NT2/D1 (cell line): Measurements from ENCODE around the gene USP3.

ENCODE experiments used
- SUZ12 ChIP-seq: IDR thresholded peaks from 2 replicates; pipeline ENCODE4 v1.6.1; 2011; ENCODE audit not compliant: insufficient read length, insufficient read depth; ENCODE audit errors: extremely low read depth
- YY1 ChIP-seq: IDR thresholded peaks from 2 replicates; pipeline ENCODE4 v1.6.1; 2011; ENCODE audit not compliant: insufficient read length, insufficient read depth
- ZNF274 ChIP-seq: IDR thresholded peaks from 2 replicates; pipeline ENCODE4 v1.6.1; 2011; ENCODE audit warnings: mild to moderate bottlenecking, low read depth, low read length

- no peak for TF ChIP-seq ZNF274
- no peak for TF ChIP-seq YY1
- TF ChIP-seq SUZ12: no peak
Observed at GRCh38 chr15:63539521-63539920, 35.1 kb downstream of the USP3 start.
